ENCODE results near the gene COQ8A. TPM values are rescaled to one million over a fixed set of nuclear protein-coding genes. Genes with fewer than 3 reads are reported as not detected.

COQ8A gene
- total RNA-seq, 1 donor, result 14.1 TPM

- no peak overlapping the region for H3K27ac ChIP-seq (ENCODE audit: low read depth, low read length)
- no peak overlapping the region for H3K4me2 ChIP-seq (ENCODE audit: insufficient read depth, low read length)
- peak; percentile 73 for DNase-seq (ENCODE audit: insufficient read length, low spot score, missing footprints)
- peaks cover 2% of the 10 kb centered on the region for H4K20me1 ChIP-seq (ENCODE audit: insufficient read depth, low read length)
- no peak overlapping the region for H3K4me3 ChIP-seq (ENCODE audit: insufficient read depth, low read length)
- no peak for TF ChIP-seq CTCF (IDR thresholded peaks at IDR 0.05; ENCODE audit: extremely low read depth, low read depth, low read length)
- H3K27me3 ChIP-seq (ENCODE audit: insufficient read depth, low read length), result no peaks in the 10 kb centered on the region
- H3K4me1 ChIP-seq (ENCODE audit: insufficient read depth, low read length), result no peaks in the 10 kb centered on the region
- H3K9me3 ChIP-seq (ENCODE audit: low read depth, low read length), result no peaks in the 10 kb centered on the region
- no peaks in the 10 kb centered on the region for H3K36me3 ChIP-seq (ENCODE audit: insufficient read depth, low read length)
- no peaks in the 10 kb centered on the region for H3K79me2 ChIP-seq (ENCODE audit: insufficient read depth, low read length)
- no peak overlapping the region for H2AFZ ChIP-seq (ENCODE audit: low read length)
These were observed 41.7 kb downstream of the COQ8A start for GRCh38 chr1:226981838-226982237.

GRCh38 chr1:226982451-226983177, 42.5 kb downstream of the COQ8A start:
- Histone ChIP-seq H3K27ac (ENCODE audit: low read depth, low read length) (no peak overlapping the region), H3K36me3 (ENCODE audit: insufficient read depth, low read length) (no peaks in the 10 kb centered on the region), H3K79me2 (ENCODE audit: insufficient read depth, low read length) (no peaks in the 10 kb centered on the region), H4K20me1 (ENCODE audit: insufficient read depth, low read length) (peaks cover 2% of the 10 kb centered on the region), H3K9me3 (ENCODE audit: low read depth, low read length) (no peaks in the 10 kb centered on the region), H3K4me3 (ENCODE audit: insufficient read depth, low read length) (no peak overlapping the region), H2AFZ (ENCODE audit: low read length) (no peak overlapping the region), H3K4me2 (ENCODE audit: insufficient read depth, low read length) (no peak overlapping the region), H3K4me1 (ENCODE audit: insufficient read depth, low read length) (no peaks in the 10 kb centered on the region), H3K27me3 (ENCODE audit: insufficient read depth, low read length) (no peaks in the 10 kb centered on the region)
- no peak for TF ChIP-seq CTCF (IDR thresholded peaks at IDR 0.05; ENCODE audit: extremely low read depth, low read depth, low read length)
- DNase-seq (ENCODE audit: insufficient read length, low spot score, missing footprints), result peak; percentile 62

- Histone ChIP-seq H3K36me3 (ENCODE audit: insufficient read depth, low read length) (no peaks in the 10 kb centered on the region), H3K27me3 (ENCODE audit: insufficient read depth, low read length) (no peaks in the 10 kb centered on the region), H2AFZ (ENCODE audit: low read length) (no peak overlapping the region), H3K9me3 (ENCODE audit: low read depth, low read length) (no peaks in the 10 kb centered on the region), H3K4me1 (ENCODE audit: insufficient read depth, low read length) (no peaks in the 10 kb centered on the region), H3K27ac (ENCODE audit: low read depth, low read length) (no peak overlapping the region), H3K4me2 (ENCODE audit: insufficient read depth, low read length) (no peak overlapping the region), H4K20me1 (ENCODE audit: insufficient read depth, low read length) (no peaks in the 10 kb centered on the region), H3K4me3 (ENCODE audit: insufficient read depth, low read length) (no peak overlapping the region), H3K79me2 (ENCODE audit: insufficient read depth, low read length) (no peaks in the 10 kb centered on the region)
- TF ChIP-seq CTCF (IDR thresholded peaks at IDR 0.05; ENCODE audit: extremely low read depth, low read depth, low read length), result no peak
- no peak for DNase-seq (ENCODE audit: insufficient read length, low spot score, missing footprints)
These were observed 43.3 kb downstream of the COQ8A start for GRCh38 chr1:226983247-226983991.

DNA sequence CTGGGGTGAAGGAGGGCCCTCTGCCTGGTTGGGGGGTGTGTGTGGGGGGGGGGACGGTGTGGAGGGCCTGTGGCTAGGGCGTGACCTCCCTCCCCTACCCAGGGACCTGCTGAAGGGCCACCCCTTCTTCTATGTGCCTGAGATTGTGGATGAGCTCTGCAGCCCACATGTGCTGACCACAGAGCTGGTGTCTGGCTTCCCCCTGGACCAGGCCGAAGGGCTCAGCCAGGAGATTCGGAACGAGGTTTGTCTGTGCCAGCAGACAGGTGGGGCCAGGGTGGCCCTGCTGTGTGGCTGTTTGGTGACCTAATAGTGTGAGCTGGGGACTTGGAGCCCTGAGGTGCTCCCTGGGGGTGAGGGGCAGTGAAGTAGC, 43.9 kb downstream of the COQ8A start:
- peak; percentile 68 for DNase-seq (ENCODE audit: insufficient read length, low spot score, missing footprints)
- H3K79me2 ChIP-seq (ENCODE audit: insufficient read depth, low read length), result no peaks in the 10 kb centered on the region
- no peak for TF ChIP-seq CTCF (IDR thresholded peaks at IDR 0.05; ENCODE audit: extremely low read depth, low read depth, low read length)
- H3K27me3 ChIP-seq (ENCODE audit: insufficient read depth, low read length), result no peaks in the 10 kb centered on the region
- no peaks in the 10 kb centered on the region for H4K20me1 ChIP-seq (ENCODE audit: insufficient read depth, low read length)
- no peak overlapping the region for H2AFZ ChIP-seq (ENCODE audit: low read length)
- no peak overlapping the region for H3K27ac ChIP-seq (ENCODE audit: low read depth, low read length)
- no peak overlapping the region for H3K4me2 ChIP-seq (ENCODE audit: insufficient read depth, low read length)
- H3K36me3 ChIP-seq (ENCODE audit: insufficient read depth, low read length), result no peaks in the 10 kb centered on the region
- H3K4me1 ChIP-seq (ENCODE audit: insufficient read depth, low read length), result no peaks in the 10 kb centered on the region
- no peak overlapping the region for H3K4me3 ChIP-seq (ENCODE audit: insufficient read depth, low read length)
- H3K9me3 ChIP-seq (ENCODE audit: low read depth, low read length), result no peaks in the 10 kb centered on the region

All from osteoblast (primary cell).